ENCODE measurements around the gene ABCA2.
"Not testable (repeated sequence)": the region's sequence is repeated elsewhere in the genome, so short reads cannot be mapped to it uniquely, and the experiment has no call there.

ABCA2 gene

GRCh38 chr9:137015540-137015930 lies 12.5 kb downstream of the ABCA2 start:
- DNase-seq: no peak

GRCh38 chr9:137014776-137015539 lies 13.1 kb downstream of the ABCA2 start:
- no peak for DNase-seq

GRCh38 chr9:137014166-137014565 lies 13.9 kb downstream of the ABCA2 start:
- DNase-seq: no peak

GRCh38 chr9:137013571-137013940 lies 14.5 kb downstream of the ABCA2 start:
- no peak for DNase-seq

GRCh38 chr9:137012694-137013570 lies 15.1 kb downstream of the ABCA2 start:
- DNase-seq: no peak

- no peak for DNase-seq
Measured at GRCh38 chr9:137011907-137012675, 15.9 kb downstream of the ABCA2 start.

GRCh38 chr9:137011156-137011555 lies 16.9 kb downstream of the ABCA2 start:
- DNase-seq: no peak

- no peak for DNase-seq
Measured at GRCh38 chr9:137009938-137010732, 17.9 kb downstream of the ABCA2 start.

- DNase-seq: no peak
Measured at GRCh38 chr9:137009217-137009616, 18.8 kb downstream of the ABCA2 start.

- DNase-seq: no peak
Measured at GRCh38 chr9:137008312-137008711, 19.7 kb downstream of the ABCA2 start.

GRCh38 chr9:137007816-137008270 lies 20.2 kb downstream of the ABCA2 start:
- no peak for DNase-seq

GRCh38 chr9:137007108-137007815 lies 20.8 kb downstream of the ABCA2 start:
- DNase-seq: no peak

GRCh38 chr9:137006116-137007003 lies 21.7 kb downstream of the ABCA2 start:
- DNase-seq: no peak

GRCh38 chr9:137004285-137004684 lies 23.8 kb downstream of the ABCA2 start:
- not testable (repeated sequence) for DNase-seq

GRCh38 chr9:137002646-137003041 lies 25.4 kb downstream of the ABCA2 start:
- DNase-seq: no peak

GRCh38 chr9:137001857-137002645 lies 26.0 kb downstream of the ABCA2 start:
- DNase-seq: no peak

- DNase-seq: peak; percentile 59
Measured at GRCh38 chr9:137000177-137000930, 27.7 kb downstream of the ABCA2 start.

GRCh38 chr9:136997830-136998234 lies 30.2 kb downstream of the ABCA2 start:
- no peak for DNase-seq

- no peak for DNase-seq
Measured at GRCh38 chr9:136997371-136997770, 30.7 kb downstream of the ABCA2 start.

Measured in RPMI8226 (cell line).